Activated T-helper 1 cell treated with anti-CD3 and anti-CD28 coated beads, Interleukin-12 subunit alpha, Interleukin-12 subunit beta, Interleukin-2, Interleukin-4 antibody, amounts not matched to agents 30 ng/mL and 10 ng/mL and 1 ng/mL, durations not matched to agents 14 hours and 24 hours and 36 hours (primary cell): ENCODE measurements around the gene IMP4. TPM values are rescaled to one million over a fixed set of nuclear protein-coding genes. Genes with fewer than 3 reads are reported as not detected.

ENCODE experiments used
- DNase-seq: peaks from one replicate; pipeline ENCODE4 v3.0.0; 2021; ENCODE audit warnings: low spot score
- H3K27ac Mint-ChIP-seq: one replicate; pipeline ENCODE4 v1.8.0; 2021; ENCODE audit warnings: mild to moderate bottlenecking, mixed read lengths
- H3K27me3 Mint-ChIP-seq: one replicate; pipeline ENCODE4 v1.8.0; 2022; ENCODE audit warnings: mild to moderate bottlenecking, moderate library complexity, mixed read lengths; ENCODE audit not compliant: insufficient read depth
- H3K36me3 Mint-ChIP-seq: one replicate; pipeline ENCODE4 v1.8.0; 2021; ENCODE audit warnings: low read depth, mixed read lengths
- H3K4me1 Mint-ChIP-seq: one replicate; pipeline ENCODE4 v1.8.0; 2021; ENCODE audit warnings: low read depth, mixed read lengths
- H3K4me3 Mint-ChIP-seq: one replicate; pipeline ENCODE4 v1.8.0; 2021; ENCODE audit warnings: mild to moderate bottlenecking, moderate library complexity, mixed read lengths
- H3K9me3 Mint-ChIP-seq: one replicate; pipeline ENCODE4 v1.8.0; 2021; ENCODE audit warnings: mixed read lengths
- intact Hi-C: fragments of 100-400 bp; cut with micrococcal nuclease; formaldehyde crosslinking; loops from one replicate; pipeline ENCODE4 v1.15.1; 2024
- total RNA-seq: library from RNA; stranded (reverse); gene quantifications from 2 replicates; pipeline ENCODE4 v1.2.3, GENCODE V29; 2022

The IMP4 gene
- total RNA-seq, 1 donor from 2014 or later, result 169 TPM

DNA sequence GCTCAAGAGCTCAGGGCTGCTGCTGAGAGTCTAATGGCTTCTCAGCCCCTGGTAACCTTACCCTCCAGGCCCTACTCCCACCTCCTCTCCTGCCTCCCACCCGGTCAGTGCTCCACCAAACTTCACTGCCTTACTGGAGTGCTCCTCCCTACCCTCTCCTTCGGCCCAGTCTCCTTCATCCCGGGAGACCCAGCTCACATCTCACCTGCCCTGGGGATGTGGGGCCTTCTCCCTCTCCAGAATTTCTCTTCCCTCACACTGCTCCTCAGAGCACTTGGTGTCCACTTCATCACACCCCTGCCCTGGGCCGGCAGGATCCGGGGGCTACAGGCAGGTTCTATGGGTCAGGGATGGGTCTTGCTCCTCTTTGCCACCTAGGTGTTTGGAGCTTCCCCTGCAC lies 34.8 kb downstream of the IMP4 start:
- Mint-ChIP-seq H3K27me3 (no peaks in the 10 kb centered on the region), H3K27ac (no peak overlapping the region), H3K36me3 (peaks cover 45% of the 10 kb centered on the region), H3K4me3 (peak overlapping the region; percentile 9), H3K4me1 (peaks cover 63% of the 10 kb centered on the region), H3K9me3 (peaks cover 3% of the 10 kb centered on the region)
- intact Hi-C loops, result loop anchor here (10.0 kb wide), 1 partner anchor 727 kb away; the partner anchor contains the start of gene PLEKHB2
- no peak for DNase-seq

GRCh38 chr2:130378206-130378897 lies 35.7 kb downstream of the IMP4 start:
- Mint-ChIP-seq H3K27ac (no peak overlapping the region), H3K27me3 (no peaks in the 10 kb centered on the region), H3K4me1 (peaks cover 59% of the 10 kb centered on the region), H3K4me3 (no peak overlapping the region), H3K36me3 (peaks cover 46% of the 10 kb centered on the region), H3K9me3 (peaks cover 3% of the 10 kb centered on the region)
- intact Hi-C loops, result loop anchor here (10.0 kb wide), 1 partner anchor 726 kb away; the partner anchor contains the start of gene PLEKHB2
- DNase-seq, result no peak

GRCh38 chr2:130378898-130379214 lies 36.2 kb downstream of the IMP4 start:
- H3K36me3 Mint-ChIP-seq, result peaks cover 42% of the 10 kb centered on the region

DNA sequence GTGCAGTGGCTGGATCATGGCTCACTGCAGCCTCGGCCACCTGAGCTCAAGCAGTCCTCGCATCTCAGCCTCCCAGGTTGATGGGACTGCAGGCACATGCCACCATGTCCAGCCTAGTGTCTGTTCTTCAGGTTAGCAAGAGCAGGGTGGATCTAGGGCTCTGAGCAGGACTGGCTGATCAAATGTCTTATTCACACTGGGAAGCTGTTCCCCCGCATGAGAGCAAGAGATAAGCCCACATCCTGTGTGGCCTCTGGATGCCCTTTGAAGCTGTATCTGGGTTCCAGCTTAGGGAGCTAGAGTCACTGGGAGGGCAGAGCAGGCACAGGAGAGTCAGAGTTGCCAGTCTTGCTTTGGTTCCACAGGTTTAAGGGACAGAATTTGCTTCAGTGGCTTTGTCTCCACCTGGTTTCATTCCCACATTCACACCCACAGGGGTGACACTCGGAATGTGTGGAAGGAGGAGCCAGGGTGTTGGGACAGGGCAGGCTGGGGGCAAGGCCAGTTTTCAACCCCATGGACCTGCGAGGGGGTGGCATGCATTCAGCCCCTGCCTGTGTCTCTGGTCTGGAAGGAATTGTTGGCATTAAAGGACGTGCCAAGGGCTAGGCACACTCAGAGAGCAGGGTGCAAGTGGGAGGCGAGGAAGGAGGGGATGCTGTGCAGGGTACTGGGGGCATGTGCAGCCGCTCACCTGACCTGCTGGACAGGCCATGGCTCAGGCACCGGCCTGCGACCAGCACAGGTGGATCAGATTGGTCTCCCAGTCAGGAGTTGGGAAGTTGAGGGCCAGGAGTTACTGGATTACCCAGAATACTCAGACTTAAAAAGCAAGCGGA lies 37.6 kb downstream of the IMP4 start:
- Mint-ChIP-seq H3K36me3 (peaks cover 32% of the 10 kb centered on the region), H3K4me3 (no peak overlapping the region)
- intact Hi-C loops, result no loop called here

More at GRCh38 chr2:130378898-130379214, 36.2 kb downstream of the IMP4 start:
- Mint-ChIP-seq H3K9me3 (peaks cover 3% of the 10 kb centered on the region), H3K27ac (no peak overlapping the region), H3K4me3 (no peak overlapping the region), H3K27me3 (no peaks in the 10 kb centered on the region), H3K4me1 (peaks cover 56% of the 10 kb centered on the region)
- DNase-seq, result no peak
- intact Hi-C loops, result loop anchor here (10.0 kb wide), 1 partner anchor 726 kb away; the partner anchor contains the start of gene PLEKHB2

DNA sequence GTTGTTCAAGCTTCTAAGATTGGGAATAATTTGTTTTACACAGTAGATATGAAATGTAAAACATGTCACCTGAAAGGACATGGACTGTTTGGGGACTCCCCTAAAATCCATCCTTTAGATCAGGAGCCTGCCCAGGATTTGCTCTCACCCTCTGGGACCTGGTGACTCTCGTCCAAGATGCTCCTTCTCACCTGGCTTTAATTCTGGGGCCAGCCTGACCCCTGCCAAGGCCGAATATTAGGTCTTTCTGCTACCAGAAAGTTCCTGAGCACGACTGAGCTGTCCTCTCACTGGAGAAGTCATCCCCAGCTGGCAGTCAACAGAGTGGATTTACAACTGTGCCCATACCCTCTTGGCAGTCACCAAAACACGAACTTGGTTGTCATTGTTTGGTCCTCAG lies 38.4 kb downstream of the IMP4 start:
- Mint-ChIP-seq H3K27ac (no peak overlapping the region), H3K9me3 (no peaks in the 10 kb centered on the region), H3K4me1 (peaks cover 38% of the 10 kb centered on the region), H3K36me3 (peaks cover 27% of the 10 kb centered on the region), H3K4me3 (no peak overlapping the region), H3K27me3 (no peaks in the 10 kb centered on the region)
- DNase-seq, result no peak
- intact Hi-C loops, result no loop called here

More for the DNA sequence above, 37.6 kb downstream of the IMP4 start:
- DNase-seq, result no peak
- H3K9me3 Mint-ChIP-seq, result peaks cover 3% of the 10 kb centered on the region
- H3K27ac Mint-ChIP-seq, result no peak overlapping the region
- no peaks in the 10 kb centered on the region for H3K27me3 Mint-ChIP-seq
- H3K4me1 Mint-ChIP-seq, result peaks cover 46% of the 10 kb centered on the region

DNA sequence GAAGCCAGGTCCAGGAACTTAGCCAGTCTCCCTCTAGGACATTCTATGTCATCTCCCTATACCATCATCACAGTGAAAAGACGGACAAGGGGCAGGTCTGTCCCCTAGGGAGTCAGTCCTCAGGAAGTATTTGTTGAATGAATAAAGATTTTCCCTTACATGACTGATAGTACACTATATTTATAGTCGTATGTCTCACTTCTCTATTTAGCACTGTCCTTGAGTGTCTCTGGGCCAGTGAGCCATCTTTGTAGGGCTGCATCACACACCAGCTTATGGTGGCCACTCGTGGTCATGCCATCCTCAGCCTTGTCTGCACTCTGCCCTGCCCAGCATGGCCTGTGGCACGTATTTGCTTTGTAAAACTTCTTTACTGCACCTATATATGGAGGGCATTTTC lies 38.9 kb downstream of the IMP4 start:
- Mint-ChIP-seq H3K27ac (no peak overlapping the region), H3K4me3 (no peak overlapping the region), H3K27me3 (no peaks in the 10 kb centered on the region), H3K9me3 (no peaks in the 10 kb centered on the region), H3K36me3 (peaks cover 25% of the 10 kb centered on the region), H3K4me1 (peaks cover 33% of the 10 kb centered on the region)
- intact Hi-C loops, result no loop called here
- DNase-seq, result no peak

DNA sequence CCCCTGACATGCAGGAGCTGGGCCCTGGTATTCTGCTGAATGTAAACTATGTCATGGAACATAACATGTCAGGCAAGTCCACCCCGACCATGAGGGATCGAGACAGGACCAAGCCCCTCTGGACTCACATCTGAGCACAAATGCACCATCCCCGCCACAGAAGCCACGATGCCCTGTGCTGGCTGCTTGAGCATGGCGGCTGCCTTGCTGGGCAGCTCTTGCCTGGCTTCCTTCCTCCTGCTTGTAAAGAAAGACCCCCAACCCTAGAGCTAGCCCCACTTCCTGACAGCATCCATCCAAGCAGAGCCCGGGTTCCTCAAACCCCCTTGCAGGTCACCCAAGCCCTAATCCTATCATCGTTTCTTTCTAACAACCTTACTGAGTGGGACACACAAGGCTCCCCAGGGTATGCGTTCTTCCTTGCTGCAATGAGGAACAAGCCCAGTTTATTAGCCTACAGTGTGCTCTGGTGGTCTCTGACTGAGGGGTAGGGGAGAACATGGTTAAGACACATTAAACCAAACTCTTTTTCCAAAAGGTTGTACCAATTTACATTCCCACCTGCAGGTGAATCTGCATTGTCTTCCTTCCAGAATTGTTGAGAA lies 39.7 kb downstream of the IMP4 start:
- Mint-ChIP-seq H3K4me1 (peaks cover 25% of the 10 kb centered on the region), H3K9me3 (no peaks in the 10 kb centered on the region), H3K27ac (no peak overlapping the region), H3K27me3 (no peaks in the 10 kb centered on the region), H3K4me3 (no peak overlapping the region), H3K36me3 (peaks cover 25% of the 10 kb centered on the region)
- DNase-seq, result no peak
- intact Hi-C loops, result no loop called here

DNA sequence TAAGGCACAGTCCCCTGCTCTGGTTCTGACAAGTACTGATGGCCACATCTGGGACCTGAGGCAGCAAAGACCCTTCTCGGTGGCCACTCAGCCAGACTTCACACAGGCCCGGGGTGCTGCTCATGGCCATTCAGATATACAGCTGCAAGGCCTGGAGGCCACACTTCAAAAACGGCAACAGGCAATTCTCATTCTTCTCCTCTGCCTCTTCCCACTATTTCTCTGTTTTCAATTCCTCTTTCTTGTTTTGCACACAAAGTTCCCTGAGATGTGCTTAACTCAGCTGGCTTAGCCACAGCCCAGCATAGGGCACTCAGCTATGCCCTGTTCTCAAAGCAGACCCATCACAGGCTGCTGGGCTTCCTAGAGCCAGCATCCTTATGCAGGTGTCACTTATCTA lies 43.0 kb downstream of the IMP4 start:
- Mint-ChIP-seq H3K4me1 (peaks cover 7% of the 10 kb centered on the region), H3K36me3 (peaks cover 14% of the 10 kb centered on the region), H3K27me3 (peaks cover 1% of the 10 kb centered on the region), H3K4me3 (no peak overlapping the region), H3K9me3 (no peaks in the 10 kb centered on the region), H3K27ac (no peak overlapping the region)
- no peak for DNase-seq
- intact Hi-C loops, result no loop called here

DNA sequence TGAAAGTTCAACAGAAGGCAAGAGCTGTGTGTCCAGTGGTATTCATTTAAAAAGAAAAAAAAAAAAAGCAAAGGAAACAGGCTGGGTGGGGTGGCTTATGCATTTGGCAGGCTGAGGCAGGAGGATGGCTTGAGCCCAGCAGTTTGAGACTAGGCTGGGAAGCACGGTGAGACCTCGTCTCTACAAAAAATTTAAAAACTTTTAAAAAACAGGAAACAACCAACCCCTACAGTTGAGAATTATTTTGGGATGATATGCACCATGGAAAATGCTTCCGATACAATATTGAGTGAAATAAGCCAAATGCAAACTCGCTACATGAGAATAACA lies 44.3 kb downstream of the IMP4 start:
- intact Hi-C loops, result no loop called here
- no peaks in the 10 kb centered on the region for H3K9me3 Mint-ChIP-seq
- peaks cover 15% of the 10 kb centered on the region for H3K4me1 Mint-ChIP-seq
- peaks cover 14% of the 10 kb centered on the region for H3K36me3 Mint-ChIP-seq
- DNase-seq, result no peak
- no peak overlapping the region for H3K4me3 Mint-ChIP-seq
- H3K27ac Mint-ChIP-seq, result no peak overlapping the region
- peaks cover 3% of the 10 kb centered on the region for H3K27me3 Mint-ChIP-seq

GRCh38 chr2:130387804-130388203 lies 45.1 kb downstream of the IMP4 start:
- no peak for DNase-seq
- H3K27me3 Mint-ChIP-seq, result peaks cover 6% of the 10 kb centered on the region
- intact Hi-C loops, result no loop called here
- no peaks in the 10 kb centered on the region for H3K9me3 Mint-ChIP-seq
- H3K36me3 Mint-ChIP-seq, result peaks cover 14% of the 10 kb centered on the region
- no peak overlapping the region for H3K27ac Mint-ChIP-seq
- H3K4me3 Mint-ChIP-seq, result no peak overlapping the region
- H3K4me1 Mint-ChIP-seq, result peaks cover 19% of the 10 kb centered on the region

DNA sequence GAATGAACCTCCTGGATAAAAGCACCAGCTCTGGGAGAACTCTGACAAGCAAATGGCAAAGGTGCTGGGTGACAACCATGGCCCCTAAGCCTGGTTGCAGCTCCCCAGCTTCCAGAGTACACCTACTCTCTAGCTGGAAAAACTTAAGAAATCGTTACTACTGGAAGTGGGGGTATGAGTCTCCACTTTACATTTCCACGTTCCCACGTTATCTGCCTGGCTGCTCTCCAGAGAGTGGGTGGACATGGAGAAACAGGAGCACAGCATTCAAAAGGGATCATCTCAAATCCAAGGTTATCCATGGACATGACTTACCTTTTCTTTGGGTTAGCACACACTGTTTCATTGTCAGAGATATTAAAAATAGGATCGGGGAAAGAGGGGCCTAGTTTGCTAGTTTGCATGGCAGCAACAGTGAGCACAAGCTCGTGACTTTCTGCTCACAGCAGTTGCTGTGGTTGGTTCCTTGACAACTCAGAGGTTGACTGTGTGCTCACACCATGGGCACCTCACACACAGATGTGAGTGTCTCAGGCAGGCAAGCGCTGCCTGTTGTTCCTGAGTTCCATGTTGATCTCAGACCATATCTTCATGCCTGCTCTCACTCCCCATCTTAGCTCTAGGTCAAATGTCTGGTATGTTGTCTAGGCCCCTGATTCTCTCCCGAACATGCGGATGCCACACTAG lies 45.7 kb downstream of the IMP4 start:
- H3K4me1 Mint-ChIP-seq, result peaks cover 19% of the 10 kb centered on the region
- peaks cover 6% of the 10 kb centered on the region for H3K27me3 Mint-ChIP-seq
- no peak for DNase-seq
- H3K9me3 Mint-ChIP-seq, result no peaks in the 10 kb centered on the region
- peaks cover 13% of the 10 kb centered on the region for H3K36me3 Mint-ChIP-seq
- H3K27ac Mint-ChIP-seq, result no peak overlapping the region
- intact Hi-C loops, result no loop called here
- no peak overlapping the region for H3K4me3 Mint-ChIP-seq

DNA sequence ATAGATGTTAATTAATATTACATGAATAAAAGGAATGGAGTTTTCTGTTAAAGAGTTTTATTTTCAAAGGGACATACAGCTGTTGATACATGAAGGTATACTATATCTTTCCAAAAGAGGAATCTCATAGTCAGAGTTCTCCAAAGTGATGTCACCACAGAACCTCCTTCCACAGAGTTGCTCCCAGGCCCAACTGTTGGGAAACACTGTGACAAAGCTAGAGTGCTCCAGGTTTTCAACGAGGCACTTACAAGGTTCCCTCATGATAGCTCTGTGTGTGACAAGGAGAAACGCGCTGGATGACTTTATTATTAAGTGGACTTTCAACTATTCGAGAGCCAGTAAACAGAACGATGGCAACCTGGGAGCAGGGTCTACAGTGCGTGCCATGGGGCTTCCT lies 46.7 kb downstream of the IMP4 start:
- H3K4me1 Mint-ChIP-seq, result peaks cover 19% of the 10 kb centered on the region
- intact Hi-C loops, result no loop called here
- H3K27me3 Mint-ChIP-seq, result peaks cover 6% of the 10 kb centered on the region
- H3K9me3 Mint-ChIP-seq, result no peaks in the 10 kb centered on the region
- no peak for DNase-seq
- no peak overlapping the region for H3K4me3 Mint-ChIP-seq
- peaks cover 16% of the 10 kb centered on the region for H3K36me3 Mint-ChIP-seq
- H3K27ac Mint-ChIP-seq, result no peak overlapping the region
